Measurements from ENCODE around the gene TOE1.

Gene TOE1

GRCh38 chr1:45326627-45327623 lies 13.0 kb upstream of the TOE1 start, which contains the start of gene HPDL:
TSS of gene HPDL (plus strand) at chr1:45326895. CDS start at chr1:45327149, 254 bp downstream.
- DNase-seq, result peak; percentile 28

GRCh38 chr1:45327644-45328515 lies 12.1 kb upstream of the TOE1 start:
- DNase-seq, result no peak

GRCh38 chr1:45328680-45329079 lies 11.3 kb upstream of the TOE1 start:
- no peak for DNase-seq

- DNase-seq, result no peak
Measured at GRCh38 chr1:45329445-45329844, 10.5 kb upstream of the TOE1 start.

- DNase-seq, result no peak
Measured at GRCh38 chr1:45331436-45332345, 8.3 kb upstream of the TOE1 start.

- no peak for DNase-seq
Measured at GRCh38 chr1:45332346-45332720, 7.6 kb upstream of the TOE1 start.

- DNase-seq, result no peak
Measured at GRCh38 chr1:45334308-45335245, 5.4 kb upstream of the TOE1 start.

GRCh38 chr1:45335855-45336324 lies 4.1 kb upstream of the TOE1 start:
- no peak for DNase-seq

- no peak for DNase-seq
Measured at GRCh38 chr1:45337630-45338325, 2.2 kb upstream of the TOE1 start.

GRCh38 chr1:45340816-45341466 lies 971 bp downstream of the TOE1 start:
- DNase-seq, result no peak

GRCh38 chr1:45344499-45344898 lies 4.5 kb downstream of the TOE1 start:
- DNase-seq, result no peak

GRCh38 chr1:45345014-45345413 lies 5.0 kb downstream of the TOE1 start:
- DNase-seq, result no peak

- DNase-seq, result no peak
Measured at GRCh38 chr1:45346473-45346872, 6.5 kb downstream of the TOE1 start.

- no peak for DNase-seq
Measured at GRCh38 chr1:45348020-45348419, 8.1 kb downstream of the TOE1 start.

GRCh38 chr1:45348609-45348965 lies 8.6 kb downstream of the TOE1 start:
- DNase-seq, result no peak

GRCh38 chr1:45348966-45349677 lies 9.2 kb downstream of the TOE1 start:
- no peak for DNase-seq

- no peak for DNase-seq
Measured at GRCh38 chr1:45351508-45351907, 11.5 kb downstream of the TOE1 start.

- DNase-seq, result no peak
Measured at GRCh38 chr1:45353685-45354084, 13.7 kb downstream of the TOE1 start.

GRCh38 chr1:45354838-45355237 lies 14.9 kb downstream of the TOE1 start:
- DNase-seq, result no peak

Measured in activated gamma-delta T cell (primary cell).